Stimulated activated CD4-positive, alpha-beta T cell treated with anti-CD3 and anti-CD28 coated beads, Interleukin-4, amount 100 ng/mL, for 48 hours (primary cell): Measurements from ENCODE around the gene OR12D1.

Experiments used
- DNase-seq, 2 donors: peaks; one replicate each; pipeline ENCODE4 v3.0.0-alpha.2; 2020; ENCODE audit warnings: low read depth in 2 of 2

Gene OR12D1

DNA sequence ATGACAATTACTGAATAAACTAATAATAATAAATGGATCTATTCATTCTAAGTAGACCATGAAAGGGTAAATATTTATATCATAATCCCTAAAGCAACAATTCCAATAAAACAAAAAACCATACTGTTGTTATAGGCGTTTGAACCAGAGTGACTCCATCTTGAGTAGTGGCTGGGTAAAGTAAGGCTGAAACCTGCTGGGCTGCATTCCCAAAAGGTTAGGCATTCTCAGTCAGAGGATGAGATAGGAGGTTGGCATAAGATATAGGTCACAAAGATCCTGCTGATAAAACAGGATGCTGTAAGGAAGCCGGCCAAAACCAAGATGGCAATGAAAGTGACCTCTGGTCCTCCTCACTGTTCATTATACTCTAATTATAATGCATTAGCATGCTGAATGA lies 50.6 kb downstream of the OR12D1 start:
- DNase-seq, result no peak

DNA sequence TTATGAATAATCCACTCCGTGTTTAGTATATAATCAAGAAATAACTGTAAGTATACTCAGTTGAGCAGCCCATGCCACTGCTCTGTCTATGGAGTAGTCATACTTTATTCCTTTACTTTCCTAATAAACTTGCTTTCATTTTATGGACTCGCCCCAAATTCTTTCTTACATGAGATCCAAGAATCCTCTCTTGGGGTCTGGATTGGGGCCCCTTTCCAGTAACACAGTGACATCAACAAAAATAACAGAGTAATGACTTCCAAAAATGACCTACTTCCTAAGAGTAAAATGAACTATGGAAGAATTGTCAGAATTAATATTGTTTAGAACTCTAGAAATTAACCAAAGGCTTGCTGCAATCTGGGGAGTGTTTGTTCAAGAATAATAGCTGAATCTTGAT lies 51.1 kb downstream of the OR12D1 start:
- no peak for DNase-seq

DNA sequence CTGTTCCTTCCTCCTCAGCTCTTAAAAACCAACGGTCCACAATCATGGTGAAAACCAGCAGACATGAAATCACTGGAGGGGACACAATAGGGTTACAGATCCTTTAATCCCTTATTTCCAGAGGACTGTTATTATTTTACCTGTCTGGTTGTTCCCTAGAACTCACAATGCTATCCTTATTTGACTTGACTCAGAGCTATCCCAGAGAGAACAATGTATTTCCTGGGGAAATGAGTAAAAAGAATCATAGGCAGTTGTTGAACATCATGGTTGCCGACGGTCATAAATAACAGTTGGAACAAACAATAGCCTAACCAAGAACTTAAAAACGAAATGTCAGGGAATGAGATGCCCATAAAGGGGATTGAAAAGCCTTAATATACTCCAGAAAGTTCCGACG lies 51.5 kb downstream of the OR12D1 start:
- no peak for DNase-seq
